ENCODE measurements around the gene TMEM38A. TPM values are rescaled to one million over a fixed set of nuclear protein-coding genes. Genes with fewer than 3 reads are reported as not detected.

TMEM38A gene
- total and polyA plus RNA-seq, 9 of the 15 experiments (the other 6 are each of a cell fraction or from before 2014, with no cell fraction given): 0.35 to 2.1 (median 1.2) TPM

- DNase-seq (ENCODE audit: extremely low read depth in 1 of 4, low spot score in 3 of 4): no peak
- Histone ChIP-seq H3K4me2 (ENCODE audit: insufficient read depth, low read length) (no peak overlapping the region), H3K36me3 (ENCODE audit: control insufficient read depth, insufficient read depth, low read length) (peaks cover 93% of the 10 kb centered on the region), H3K27me3 (ENCODE audit: control insufficient read depth in 2 of 2, insufficient read depth in 2 of 2, low read length in 2 of 2) (no peaks in the 10 kb centered on the region), H4K20me1 (replicated peaks; ENCODE audit: control insufficient read depth, insufficient read depth, low read length) (peaks cover 13% of the 10 kb centered on the region), H2AFZ (ENCODE audit: low read depth, low read length) (no peak overlapping the region), H3K9me3 (replicated peaks; ENCODE audit: control insufficient read depth, insufficient read depth, low read depth, low read length) (no peaks in the 10 kb centered on the region), H3K9ac (ENCODE audit: insufficient read depth in 1 of 2, low read depth in 2 of 2, low read length in 2 of 2) (no peak overlapping the region), H3K4me1 (replicated peaks in 1 of 2; ENCODE audit: control insufficient read depth in 2 of 2, insufficient read depth in 2 of 2, low read length in 2 of 2) (peaks cover 7 to 9% of the 10 kb centered on the region in 2 experiments; a peak in 3 of 5 replicates), H3K4me3 (no peak overlapping the region), H3K79me2 (ENCODE audit: control insufficient read depth, insufficient read depth, low read length) (peaks cover 36% of the 10 kb centered on the region), H3K9me1 (ENCODE audit: control insufficient read depth, insufficient read depth, low read length) (peaks cover 6% of the 10 kb centered on the region), H3K27ac (ENCODE audit: extremely low read depth, low read depth, low read length) (no peak overlapping the region)
- ChIA-PET CTCF (ENCODE audit: low intra/inter-chr PET ratio) (no interaction called here), POLR2A (interaction anchor here (1.0 to 1.1 kb wide), 2 partner anchors 9 to 11 kb away, joined by 3 read pairs; no protein-coding TSS in a partner anchor)
- WGBS (ENCODE audit: insufficient coverage, low coverage, missing lambda C conversion rate): 95% methylated on average over 3 of the region's 3 CpGs
- in situ Hi-C loops (cut with MboI) (no loop called here), intact Hi-C loops (cut with micrococcal nuclease) (no loop called here)
- BruUV-seq (replicated peaks): no TSS peak
- TF ChIP-seq CHAMP1 (IDR thresholded peaks at IDR 0.05) (no peak), ZBTB1 (CRISPR knock-in tag; IDR thresholded peaks at IDR 0.05; ENCODE audit: borderline replicate concordance, low read depth) (no peak), ETS1 (conservative IDR thresholded peaks at IDR 0.05; ENCODE audit: control insufficient read depth, low read depth, low read length) (no peak), ZNF551 (CRISPR knock-in tag; IDR thresholded peaks at IDR 0.05) (no peak), ZNF165 (CRISPR knock-in tag; IDR thresholded peaks at IDR 0.05; ENCODE audit: borderline replicate concordance) (no peak), ASH1L (IDR thresholded peaks at IDR 0.05; ENCODE audit: borderline replicate concordance, low read depth, partially characterized antibody) (no peak), PREB (CRISPR knock-in tag; IDR thresholded peaks at IDR 0.05) (no peak), HDAC8 (tag; IDR thresholded peaks at IDR 0.05) (no peak)
- ATAC-seq: no peak
- FAIRE-seq: no peak
Observed at GRCh38 chr19:16654627-16655026, 6.3 kb upstream of the TMEM38A start.
